NCI-H1930 (cell line): ENCODE results near the gene UBAP2.

Experiments used
- DNase-seq, 2 experiments: peaks; one replicate each; lab custom pipeline; 2025; lab: John Stamatoyannopoulos, UW

UBAP2 gene

GRCh38 chr9:34048727-34049629, at the start of gene UBAP2:
TSS of gene UBAP2 (minus strand) at chr9:34048887. CDS start at chr9:34017148, 31,739 bp downstream.
- peak; percentile 99 for DNase-seq

GRCh38 chr9:34098307-34098706, 49.6 kb upstream of the UBAP2 start:
- DNase-seq = no peak

GRCh38 chr9:34097865-34098264, 49.2 kb upstream of the UBAP2 start:
- DNase-seq = no peak

GRCh38 chr9:34096751-34097150, 48.1 kb upstream of the UBAP2 start:
- DNase-seq = no peak

- DNase-seq = no peak
Observed at GRCh38 chr9:34093578-34093977, 44.9 kb upstream of the UBAP2 start.

GRCh38 chr9:34089311-34089710, 40.6 kb upstream of the UBAP2 start:
- DNase-seq = no peak

GRCh38 chr9:34087370-34087769, 38.7 kb upstream of the UBAP2 start:
- DNase-seq = no peak

GRCh38 chr9:34086864-34087263, 38.2 kb upstream of the UBAP2 start:
- DNase-seq = no peak

GRCh38 chr9:34085581-34086500, 37.2 kb upstream of the UBAP2 start:
- no peak for DNase-seq

GRCh38 chr9:34084562-34084961, 35.9 kb upstream of the UBAP2 start:
- no peak for DNase-seq

GRCh38 chr9:34079181-34079580, 30.5 kb upstream of the UBAP2 start:
- DNase-seq = no peak

- no peak for DNase-seq
Observed at GRCh38 chr9:34072868-34073590, 24.3 kb upstream of the UBAP2 start.

GRCh38 chr9:34072410-34072809, 23.7 kb upstream of the UBAP2 start:
- DNase-seq = no peak

GRCh38 chr9:34070606-34071324, 22.1 kb upstream of the UBAP2 start:
- no peak for DNase-seq

- DNase-seq = no peak
Observed at GRCh38 chr9:34069831-34070230, 21.1 kb upstream of the UBAP2 start.

GRCh38 chr9:34065541-34065940, 16.9 kb upstream of the UBAP2 start:
- DNase-seq = no peak

- DNase-seq = no peak
Observed at GRCh38 chr9:34059954-34060353, 11.3 kb upstream of the UBAP2 start.

- no peak for DNase-seq
Observed at GRCh38 chr9:34059281-34059680, 10.6 kb upstream of the UBAP2 start.

- DNase-seq = peak in 1 of 2 experiments; percentile 28
Observed at GRCh38 chr9:34049630-34050384, 1.1 kb upstream of the UBAP2 start.

GRCh38 chr9:34047864-34048726, 592 bp downstream of the UBAP2 start:
- no peak for DNase-seq
